ENCODE results near the gene ATP6V1D.
A peak's percentile ranks its signal among the peaks of the same experiment; 100 is the strongest.
"Not testable (repeated sequence)": the region's sequence is repeated elsewhere in the genome, so short reads cannot be mapped to it uniquely, and the experiment has no call there.

Gene ATP6V1D

DNA sequence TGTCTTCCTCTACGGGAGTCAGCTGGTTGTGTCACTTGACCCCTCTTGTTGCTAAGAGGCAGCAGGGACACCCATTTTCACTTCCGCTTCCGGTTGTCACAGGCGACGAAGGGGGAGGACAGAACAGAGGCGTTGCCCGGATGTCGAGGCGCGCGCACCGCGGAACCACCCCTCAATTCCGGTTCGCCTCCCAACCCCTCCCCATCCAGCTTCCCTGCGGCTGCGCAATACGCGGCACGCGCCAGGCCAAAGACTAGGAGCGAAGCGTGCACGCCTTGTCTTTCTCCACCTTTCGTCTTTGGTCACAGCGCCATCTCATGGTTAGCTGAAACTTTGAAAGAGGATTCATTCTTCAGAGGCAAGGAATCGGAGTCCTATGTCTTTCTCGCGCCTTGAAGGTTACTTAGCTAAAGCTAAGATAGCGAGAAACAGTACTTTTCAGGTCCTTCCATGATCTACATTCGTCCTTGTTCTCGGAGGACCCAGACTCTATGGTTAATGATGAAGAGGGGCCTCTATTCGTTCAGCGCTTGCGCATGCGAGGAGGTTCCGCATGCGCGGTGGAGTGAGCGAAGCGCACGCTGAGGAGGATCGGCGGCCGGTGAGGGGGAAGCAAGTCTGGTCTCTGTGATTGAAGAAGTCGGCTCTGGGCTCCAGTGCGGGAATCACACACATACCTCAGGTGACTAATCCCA, at the start of gene ATP6V1D, which contains the start of gene EIF2S1:
ATP6V1D (minus strand) TSS at position 30 of the 695 bp plus-strand sequence. CDS start 106 bp downstream, outside the sequence.
EIF2S1 (plus strand) TSS at position 554 of the 695 bp plus-strand sequence. CDS start 4,440 bp downstream, outside the sequence.
- TF ChIP-seq, protein P1, sequence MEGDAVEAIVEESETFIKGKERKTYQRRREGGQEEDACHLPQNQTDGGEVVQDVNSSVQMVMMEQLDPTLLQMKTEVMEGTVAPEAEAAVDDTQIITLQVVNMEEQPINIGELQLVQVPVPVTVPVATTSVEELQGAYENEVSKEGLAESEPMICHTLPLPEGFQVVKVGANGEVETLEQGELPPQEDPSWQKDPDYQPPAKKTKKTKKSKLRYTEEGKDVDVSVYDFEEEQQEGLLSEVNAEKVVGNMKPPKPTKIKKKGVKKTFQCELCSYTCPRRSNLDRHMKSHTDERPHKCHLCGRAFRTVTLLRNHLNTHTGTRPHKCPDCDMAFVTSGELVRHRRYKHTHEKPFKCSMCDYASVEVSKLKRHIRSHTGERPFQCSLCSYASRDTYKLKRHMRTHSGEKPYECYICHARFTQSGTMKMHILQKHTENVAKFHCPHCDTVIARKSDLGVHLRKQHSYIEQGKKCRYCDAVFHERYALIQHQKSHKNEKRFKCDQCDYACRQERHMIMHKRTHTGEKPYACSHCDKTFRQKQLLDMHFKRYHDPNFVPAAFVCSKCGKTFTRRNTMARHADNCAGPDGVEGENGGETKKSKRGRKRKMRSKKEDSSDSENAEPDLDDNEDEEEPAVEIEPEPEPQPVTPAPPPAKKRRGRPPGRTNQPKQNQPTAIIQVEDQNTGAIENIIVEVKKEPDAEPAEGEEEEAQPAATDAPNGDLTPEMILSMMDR (IDR thresholded peaks at IDR 0.05; ENCODE audit: control insufficient read depth, insufficient read depth, low read depth, low read length, missing control alignments): peak; percentile 91
- peak within 1 kb of the TSS; percentile 70 for H3K4me3 ChIP-seq (ENCODE audit: control insufficient read depth, low read depth, low read length)
- DNase-seq (ENCODE audit: low read depth): peak; percentile 98

DNA sequence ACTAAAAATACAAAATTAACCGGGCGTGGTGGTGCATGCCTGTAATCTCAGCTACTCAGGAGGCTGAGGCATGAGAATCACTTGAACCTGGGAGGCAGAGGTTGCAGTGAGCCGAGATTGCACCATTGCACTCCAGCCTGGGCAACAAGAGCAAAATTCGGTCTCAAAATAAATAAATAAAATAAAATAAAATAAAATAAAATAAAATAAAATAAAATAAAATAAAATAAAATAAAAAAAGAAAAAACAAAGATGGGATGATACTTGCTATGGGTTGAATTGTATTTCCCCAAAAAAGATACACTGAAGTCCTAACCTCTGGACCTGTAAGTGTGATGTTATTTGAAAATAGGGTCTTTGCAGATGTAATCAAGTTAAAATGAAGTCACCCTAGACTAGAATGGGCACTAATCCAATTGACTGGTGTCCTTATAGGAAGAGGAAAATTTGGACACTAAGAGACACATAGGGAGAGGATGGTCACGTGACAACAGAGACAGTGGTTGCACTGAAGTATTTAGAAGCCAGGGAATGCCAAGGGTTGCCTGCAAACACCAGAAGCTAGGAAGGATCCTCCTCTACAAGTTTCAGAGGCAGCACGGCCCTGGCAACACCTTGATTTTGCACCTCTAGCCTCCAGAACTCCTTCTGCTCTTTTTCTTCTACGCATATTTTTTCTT, 48.7 kb upstream of the ATP6V1D start:
- H3K4me3 ChIP-seq (ENCODE audit: control insufficient read depth, low read depth, low read length); DNase-seq (ENCODE audit: low read depth): not testable (repeated sequence)

DNA sequence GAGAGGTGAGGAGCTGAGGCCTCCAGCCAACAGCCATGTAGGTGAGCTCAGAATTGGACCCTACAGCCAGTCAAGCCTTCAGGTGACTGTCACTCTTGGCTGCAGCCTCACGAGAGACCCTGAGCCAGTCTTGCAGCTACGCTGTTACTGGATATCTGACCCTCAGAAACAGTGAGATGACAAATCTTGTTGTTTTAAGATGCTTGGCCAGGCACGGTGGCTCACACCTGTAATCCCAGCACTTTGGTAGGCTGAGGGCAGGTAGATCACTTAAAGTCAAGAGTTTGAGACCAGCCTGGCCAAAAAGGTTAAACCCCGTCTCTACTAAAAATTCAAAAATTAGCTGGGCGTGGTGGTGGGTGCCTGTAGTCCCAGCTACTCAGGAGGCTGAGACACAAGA, 46.2 kb upstream of the ATP6V1D start:
- DNase-seq (ENCODE audit: low read depth): no peak
- TF ChIP-seq, protein P1 (IDR thresholded peaks at IDR 0.05; ENCODE audit: control insufficient read depth, insufficient read depth, low read depth, low read length, missing control alignments): no peak
- no peak overlapping the region for H3K4me3 ChIP-seq (ENCODE audit: control insufficient read depth, low read depth, low read length)

DNA sequence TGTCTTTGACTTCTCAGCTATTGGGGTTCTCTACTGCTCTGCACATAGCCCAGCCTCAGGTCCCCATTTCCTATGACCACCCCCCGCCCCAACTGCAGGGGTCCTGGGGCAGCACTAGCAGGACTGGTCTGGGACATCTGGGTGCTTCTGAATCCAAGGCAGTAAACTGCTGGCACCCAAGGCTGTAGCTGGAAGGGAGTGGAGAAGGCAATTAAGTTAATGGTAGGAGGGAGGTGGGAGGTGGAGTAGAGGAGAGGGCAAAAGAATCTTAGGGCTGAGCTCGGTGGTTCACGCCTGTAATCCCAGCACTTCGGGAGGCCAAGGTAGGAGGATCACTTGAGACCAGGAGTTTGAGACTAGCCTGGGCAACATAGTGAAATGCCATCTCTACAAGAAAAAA, 40.8 kb upstream of the ATP6V1D start:
- DNase-seq (ENCODE audit: low read depth): no peak

DNA sequence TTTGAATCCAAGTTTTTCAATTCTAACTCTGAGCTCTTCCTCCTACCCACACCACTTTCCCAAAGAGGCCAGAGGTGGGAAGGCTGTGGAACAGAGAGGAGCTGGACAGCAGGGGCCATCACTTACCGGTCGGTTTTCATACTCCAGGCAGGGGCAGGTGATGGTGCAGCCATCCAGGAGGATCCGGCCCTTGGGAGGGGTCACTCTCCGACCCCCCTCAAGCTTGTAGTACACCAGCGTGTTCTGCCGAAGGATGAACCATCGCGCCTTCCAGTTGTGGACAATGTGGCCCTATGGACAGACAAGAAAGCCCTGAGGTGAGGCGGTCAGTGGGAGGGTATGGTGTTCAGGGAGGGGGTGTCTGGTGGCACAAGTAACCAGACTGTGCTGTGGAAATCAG, 37.9 kb upstream of the ATP6V1D start:
- no peak overlapping the region for H3K4me3 ChIP-seq (ENCODE audit: control insufficient read depth, low read depth, low read length)
- no peak for DNase-seq (ENCODE audit: low read depth)
- TF ChIP-seq, protein P1 (IDR thresholded peaks at IDR 0.05; ENCODE audit: control insufficient read depth, insufficient read depth, low read depth, low read length, missing control alignments): no peak

More for the DNA sequence above, 40.8 kb upstream of the ATP6V1D start:
- TF ChIP-seq, protein P1 (IDR thresholded peaks at IDR 0.05; ENCODE audit: control insufficient read depth, insufficient read depth, low read depth, low read length, missing control alignments): no peak
- no peak overlapping the region for H3K4me3 ChIP-seq (ENCODE audit: control insufficient read depth, low read depth, low read length)

DNA sequence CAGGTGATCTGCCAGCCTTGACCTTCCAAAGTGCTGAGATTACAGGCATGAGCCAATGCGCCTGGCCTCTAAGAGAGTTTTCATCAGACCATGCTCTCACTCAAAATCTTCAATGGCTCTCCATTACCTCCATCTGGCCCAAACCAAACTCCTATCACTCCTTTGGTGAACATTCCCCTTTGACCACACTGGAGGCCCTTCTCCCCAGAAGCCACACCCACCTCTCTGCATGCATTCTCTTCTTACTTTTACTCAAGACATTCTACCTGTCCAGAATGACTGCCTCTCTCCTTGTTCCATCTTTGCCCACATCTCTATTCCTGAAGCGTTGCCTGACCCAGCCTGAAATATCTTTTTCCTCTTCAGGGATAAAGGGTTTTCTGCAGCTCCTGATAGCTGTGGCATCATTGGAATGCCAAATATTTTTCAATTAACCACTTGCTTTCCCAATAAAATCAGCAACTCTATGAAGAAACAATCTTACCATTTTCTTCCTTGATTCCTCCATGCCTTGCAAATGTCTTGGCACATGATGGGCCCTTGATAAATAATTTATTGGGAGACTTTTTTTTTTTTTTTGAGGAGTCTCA, 36.9 kb upstream of the ATP6V1D start:
- peak; percentile 28 for DNase-seq (ENCODE audit: low read depth)
- H3K4me3 ChIP-seq (ENCODE audit: control insufficient read depth, low read depth, low read length): no peak overlapping the region
- TF ChIP-seq, protein P1 (IDR thresholded peaks at IDR 0.05; ENCODE audit: control insufficient read depth, insufficient read depth, low read depth, low read length, missing control alignments): no peak

DNA sequence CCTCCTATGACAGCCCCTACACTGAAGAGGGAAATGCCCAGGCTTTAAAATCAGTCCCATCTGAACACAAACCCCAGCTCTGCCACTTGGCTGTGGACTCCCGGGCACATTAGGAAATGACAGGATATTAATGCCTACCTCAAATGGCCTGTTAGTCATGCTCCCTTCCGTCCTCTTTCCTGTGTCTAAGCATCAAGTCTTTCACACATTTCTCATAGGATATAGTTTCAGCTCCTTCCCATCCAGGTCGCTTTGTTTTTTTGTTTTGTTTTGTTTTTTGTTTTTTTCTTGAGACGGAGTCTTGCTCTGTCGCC, 36.2 kb upstream of the ATP6V1D start:
- no peak overlapping the region for H3K4me3 ChIP-seq (ENCODE audit: control insufficient read depth, low read depth, low read length)
- TF ChIP-seq, protein P1 (IDR thresholded peaks at IDR 0.05; ENCODE audit: control insufficient read depth, insufficient read depth, low read depth, low read length, missing control alignments): no peak
- no peak for DNase-seq (ENCODE audit: low read depth)

All from AG09309 (cell line).